ENCODE data around the gene TLNRD1. TPM values are rescaled to one million over a fixed set of nuclear protein-coding genes. Genes with fewer than 3 reads are reported as not detected.

TLNRD1 gene
- total and polyA plus RNA-seq, 7 donors, result 0.65 to 5.1 (median 2.6) TPM

GRCh38 chr15:81038975-81039607, 38.4 kb downstream of the TLNRD1 start:
- intact Hi-C loops (cut with DNase I), result no loop called here
- no peak overlapping the region for H3K4me3 ChIP-seq
- TF ChIP-seq CTCF (IDR thresholded peaks at IDR 0.05), result no peak
- no peak for DNase-seq
- H3K27me3 ChIP-seq (ENCODE audit: insufficient read depth in 3 of 3, low read length in 2 of 3), result no peaks in the 10 kb centered on the region
- H3K27ac ChIP-seq, result no peak overlapping the region
- no peak for ATAC-seq
- 44 to 52% (median 45%) methylated on average over 4 of the region's 4 CpGs for WGBS, 3 donors
- no peaks in the 10 kb centered on the region for H3K36me3 ChIP-seq (ENCODE audit: insufficient read depth in 1 of 2, low read depth in 1 of 2)
- H3K9me3 ChIP-seq, result no peaks in the 10 kb centered on the region
- no peaks in the 10 kb centered on the region for H3K4me1 ChIP-seq

- TF ChIP-seq CTCF (IDR thresholded peaks at IDR 0.05), result no peak
- intact Hi-C loops (cut with DNase I), result loop anchor here in 1 of 2 donors (10.0 kb wide), 1 partner anchor 64 kb away; no protein-coding TSS in a partner anchor
- no peak for ATAC-seq
Measured at GRCh38 chr15:81040757-81041156, 40.0 kb downstream of the TLNRD1 start.

GRCh38 chr15:81043281-81043934, 42.7 kb downstream of the TLNRD1 start:
- Histone ChIP-seq H3K9me3 (no peaks in the 10 kb centered on the region), H3K36me3 (ENCODE audit: insufficient read depth in 1 of 2, low read depth in 1 of 2) (no peaks in the 10 kb centered on the region), H3K4me3 (no peak overlapping the region), H3K27ac (no peak overlapping the region), H3K4me1 (no peaks in the 10 kb centered on the region), H3K27me3 (ENCODE audit: insufficient read depth in 3 of 3, low read length in 2 of 3) (no peaks in the 10 kb centered on the region)
- WGBS, 3 donors, result 39 to 54% (median 50%) methylated on average over 2 of the region's 2 CpGs
- intact Hi-C loops (cut with DNase I), result loop anchor here in 1 of 2 donors (10.0 kb wide), 1 partner anchor 61 kb away; no protein-coding TSS in a partner anchor
- ATAC-seq (no peak), DNase-seq (no peak)
- no peak for TF ChIP-seq CTCF (IDR thresholded peaks at IDR 0.05)

More at GRCh38 chr15:81040757-81041156, 40.0 kb downstream of the TLNRD1 start:
- H3K27me3 ChIP-seq (ENCODE audit: insufficient read depth in 3 of 3, low read length in 2 of 3), result no peaks in the 10 kb centered on the region
- H3K4me1 ChIP-seq, result no peaks in the 10 kb centered on the region
- no peak overlapping the region for H3K4me3 ChIP-seq
- H3K36me3 ChIP-seq (ENCODE audit: insufficient read depth in 1 of 2, low read depth in 1 of 2), result no peaks in the 10 kb centered on the region
- no peaks in the 10 kb centered on the region for H3K9me3 ChIP-seq
- 87 to 97% (median 91%) methylated on average over 6 of the region's 6 CpGs for WGBS, 3 donors
- no peak overlapping the region for H3K27ac ChIP-seq
- DNase-seq, result no peak

GRCh38 chr15:81043935-81044575, 43.3 kb downstream of the TLNRD1 start:
- ATAC-seq, result no peak
- no peaks in the 10 kb centered on the region for H3K36me3 ChIP-seq (ENCODE audit: insufficient read depth in 1 of 2, low read depth in 1 of 2)
- no peak for TF ChIP-seq CTCF (IDR thresholded peaks at IDR 0.05)
- WGBS, 3 donors, result 88 to 93% (median 90%) methylated on average over 6 of the region's 6 CpGs
- no peaks in the 10 kb centered on the region for H3K9me3 ChIP-seq
- no peaks in the 10 kb centered on the region for H3K4me1 ChIP-seq
- H3K27ac ChIP-seq, result no peak overlapping the region
- H3K27me3 ChIP-seq (ENCODE audit: insufficient read depth in 3 of 3, low read length in 2 of 3), result no peaks in the 10 kb centered on the region
- no peak for DNase-seq
- intact Hi-C loops (cut with DNase I), result loop anchor here in 1 of 2 donors (10.0 kb wide), 1 partner anchor 61 kb away; no protein-coding TSS in a partner anchor
- no peak overlapping the region for H3K4me3 ChIP-seq
